Measurements from ENCODE around the gene KIRREL3.
A peak's percentile ranks its signal among the peaks of the same experiment; 100 is the strongest.

The KIRREL3 gene

DNA sequence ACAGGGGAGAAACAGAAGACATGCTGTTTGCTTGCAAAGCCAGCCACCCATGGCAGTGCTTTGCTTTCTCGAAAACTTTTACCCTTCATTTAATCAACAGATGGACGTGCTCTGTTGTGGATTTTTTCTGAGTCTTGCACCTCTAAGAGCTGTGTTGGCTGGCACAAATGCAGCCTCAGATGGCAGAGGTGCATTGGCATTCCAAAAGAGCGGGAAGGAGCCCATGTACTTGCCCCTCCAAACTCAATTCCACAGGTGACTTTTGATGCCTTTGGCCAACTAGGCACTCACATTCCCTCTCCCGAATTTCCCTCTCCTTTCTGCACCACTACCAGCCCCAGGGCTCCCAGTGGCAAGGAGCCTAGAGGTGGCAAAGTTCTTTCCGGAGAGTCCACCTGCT is 1.2 kb downstream of the KIRREL3 start:
- peak overlapping the region; percentile 73 for H3K4me3 ChIP-seq (ENCODE audit: low read depth, low read length)
- TF ChIP-seq, protein P1, sequence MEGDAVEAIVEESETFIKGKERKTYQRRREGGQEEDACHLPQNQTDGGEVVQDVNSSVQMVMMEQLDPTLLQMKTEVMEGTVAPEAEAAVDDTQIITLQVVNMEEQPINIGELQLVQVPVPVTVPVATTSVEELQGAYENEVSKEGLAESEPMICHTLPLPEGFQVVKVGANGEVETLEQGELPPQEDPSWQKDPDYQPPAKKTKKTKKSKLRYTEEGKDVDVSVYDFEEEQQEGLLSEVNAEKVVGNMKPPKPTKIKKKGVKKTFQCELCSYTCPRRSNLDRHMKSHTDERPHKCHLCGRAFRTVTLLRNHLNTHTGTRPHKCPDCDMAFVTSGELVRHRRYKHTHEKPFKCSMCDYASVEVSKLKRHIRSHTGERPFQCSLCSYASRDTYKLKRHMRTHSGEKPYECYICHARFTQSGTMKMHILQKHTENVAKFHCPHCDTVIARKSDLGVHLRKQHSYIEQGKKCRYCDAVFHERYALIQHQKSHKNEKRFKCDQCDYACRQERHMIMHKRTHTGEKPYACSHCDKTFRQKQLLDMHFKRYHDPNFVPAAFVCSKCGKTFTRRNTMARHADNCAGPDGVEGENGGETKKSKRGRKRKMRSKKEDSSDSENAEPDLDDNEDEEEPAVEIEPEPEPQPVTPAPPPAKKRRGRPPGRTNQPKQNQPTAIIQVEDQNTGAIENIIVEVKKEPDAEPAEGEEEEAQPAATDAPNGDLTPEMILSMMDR (IDR thresholded peaks at IDR 0.05; ENCODE audit: low read depth, low read length): no peak

DNA sequence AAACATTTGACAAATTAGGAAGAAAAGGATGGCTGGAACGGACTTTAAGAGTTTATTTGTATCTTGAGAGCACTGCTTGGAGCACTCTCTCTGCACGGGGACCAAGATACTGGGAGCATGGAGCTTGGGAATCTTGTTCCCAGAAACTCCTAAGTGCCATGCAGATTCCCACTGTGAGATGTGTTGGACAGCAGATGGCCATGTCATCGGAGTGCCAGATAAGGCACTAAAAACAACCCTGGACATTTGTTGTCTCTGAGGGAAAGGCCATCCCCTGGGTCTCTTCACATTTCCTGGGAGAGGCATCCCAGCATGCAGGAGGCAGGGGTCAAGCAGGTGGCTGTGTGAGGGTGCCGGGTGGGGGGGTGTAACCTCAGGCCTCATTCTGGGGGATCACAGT is 2.9 kb downstream of the KIRREL3 start:
- H3K4me3 ChIP-seq (ENCODE audit: low read depth, low read length): no peak overlapping the region
- TF ChIP-seq, protein P1 (IDR thresholded peaks at IDR 0.05; ENCODE audit: low read depth, low read length): no peak

DNA sequence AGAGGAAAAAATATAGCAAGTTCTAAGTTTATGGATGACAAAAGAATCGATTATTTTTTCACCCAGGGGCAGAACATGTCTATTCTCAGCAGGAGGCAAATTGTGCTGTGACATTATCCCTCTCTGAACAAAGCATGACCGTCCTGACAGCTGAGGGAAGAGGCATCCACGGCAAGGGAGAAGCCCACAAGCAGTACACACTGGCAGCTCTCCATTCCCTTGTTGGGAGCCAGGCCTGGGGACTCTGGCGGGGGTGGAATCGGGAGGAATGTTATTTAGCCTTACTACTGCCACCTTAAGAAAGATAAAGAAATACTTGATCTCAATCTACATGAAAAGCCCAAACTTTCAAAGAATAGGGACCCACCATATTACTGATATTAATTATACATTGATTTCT is 3.4 kb downstream of the KIRREL3 start:
- H3K4me3 ChIP-seq (ENCODE audit: low read depth, low read length): no peak overlapping the region
- TF ChIP-seq, protein P1 (IDR thresholded peaks at IDR 0.05; ENCODE audit: low read depth, low read length): no peak

DNA sequence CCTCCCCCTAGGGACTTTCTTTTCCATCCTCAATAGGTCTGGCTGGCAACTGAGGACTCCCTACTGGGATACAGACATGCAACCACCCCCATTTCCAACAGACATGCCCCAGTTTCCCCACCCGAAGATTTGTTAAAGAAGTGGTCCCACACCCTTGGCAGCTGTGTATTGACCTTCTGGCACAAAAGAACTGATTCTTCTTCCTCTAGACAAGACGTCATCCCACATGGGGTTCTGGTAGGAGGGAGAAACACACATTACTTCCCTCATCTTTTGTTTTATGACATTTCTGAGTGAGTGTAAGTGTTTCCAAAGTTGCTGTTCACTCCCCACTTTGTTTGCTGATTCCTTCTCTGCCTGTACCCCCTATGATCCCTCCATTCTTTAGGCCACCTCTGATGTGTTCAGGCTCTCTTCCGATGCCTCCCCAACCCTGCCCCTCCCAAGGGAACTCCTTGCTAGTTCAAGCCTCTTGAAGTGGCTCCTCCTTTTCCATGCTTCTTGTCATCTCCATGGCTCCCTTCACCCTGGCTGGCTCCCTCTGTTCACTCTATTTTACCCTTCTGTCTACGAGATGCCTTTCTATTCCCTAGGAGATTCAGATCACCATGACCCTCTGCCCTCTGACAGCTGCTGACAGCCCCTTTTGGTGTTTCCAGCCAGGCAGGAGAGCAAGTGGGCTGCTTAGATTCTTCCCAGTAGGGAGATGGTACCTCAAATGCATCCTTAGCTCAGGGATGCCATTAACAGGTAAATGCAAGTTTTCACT is 4.3 kb downstream of the KIRREL3 start:
- TF ChIP-seq, protein P1 (IDR thresholded peaks at IDR 0.05; ENCODE audit: low read depth, low read length): no peak
- H3K4me3 ChIP-seq (ENCODE audit: low read depth, low read length): no peak overlapping the region

DNA sequence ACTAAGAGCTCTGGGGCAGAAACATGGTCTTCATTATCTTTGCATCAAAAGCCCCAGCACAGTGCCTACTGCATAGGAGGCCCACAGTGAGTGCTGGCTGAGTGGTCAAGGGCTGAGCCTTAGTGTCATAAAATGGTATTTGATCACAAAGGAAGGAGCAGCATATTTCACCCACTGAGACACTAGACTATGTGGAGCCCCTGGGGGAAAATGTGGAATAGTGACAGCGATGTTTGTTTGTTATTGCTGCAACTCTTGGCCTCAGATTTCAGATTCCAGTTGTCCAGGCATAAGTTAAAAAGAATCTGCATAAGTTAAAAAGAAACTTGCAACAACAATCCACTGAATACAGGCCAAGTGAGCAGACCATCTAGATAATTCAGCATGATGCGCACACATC is 7.0 kb downstream of the KIRREL3 start:
- H3K4me3 ChIP-seq (ENCODE audit: low read depth, low read length): no peak overlapping the region

DNA sequence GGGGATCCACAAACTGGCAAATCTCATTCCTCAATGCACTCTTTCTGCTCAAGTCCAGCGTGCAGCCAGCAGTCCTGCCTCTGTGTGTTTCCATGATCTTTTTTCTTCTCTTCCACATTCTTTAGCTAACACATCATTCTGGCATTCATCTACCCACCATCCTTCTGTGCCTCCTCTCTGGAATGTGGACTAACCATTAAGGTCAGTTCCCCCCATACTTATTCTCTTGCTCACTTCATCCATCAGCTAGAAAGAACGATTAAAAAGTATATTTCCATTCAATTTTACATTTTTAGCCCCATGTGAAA is 7.8 kb downstream of the KIRREL3 start:
- peak overlapping the region; percentile 47 for H3K4me3 ChIP-seq (ENCODE audit: low read depth, low read length)
- TF ChIP-seq, protein P1 (IDR thresholded peaks at IDR 0.05; ENCODE audit: low read depth, low read length): no peak

More for the DNA sequence above, 7.0 kb downstream of the KIRREL3 start:
- TF ChIP-seq, protein P1 (IDR thresholded peaks at IDR 0.05; ENCODE audit: low read depth, low read length): no peak

DNA sequence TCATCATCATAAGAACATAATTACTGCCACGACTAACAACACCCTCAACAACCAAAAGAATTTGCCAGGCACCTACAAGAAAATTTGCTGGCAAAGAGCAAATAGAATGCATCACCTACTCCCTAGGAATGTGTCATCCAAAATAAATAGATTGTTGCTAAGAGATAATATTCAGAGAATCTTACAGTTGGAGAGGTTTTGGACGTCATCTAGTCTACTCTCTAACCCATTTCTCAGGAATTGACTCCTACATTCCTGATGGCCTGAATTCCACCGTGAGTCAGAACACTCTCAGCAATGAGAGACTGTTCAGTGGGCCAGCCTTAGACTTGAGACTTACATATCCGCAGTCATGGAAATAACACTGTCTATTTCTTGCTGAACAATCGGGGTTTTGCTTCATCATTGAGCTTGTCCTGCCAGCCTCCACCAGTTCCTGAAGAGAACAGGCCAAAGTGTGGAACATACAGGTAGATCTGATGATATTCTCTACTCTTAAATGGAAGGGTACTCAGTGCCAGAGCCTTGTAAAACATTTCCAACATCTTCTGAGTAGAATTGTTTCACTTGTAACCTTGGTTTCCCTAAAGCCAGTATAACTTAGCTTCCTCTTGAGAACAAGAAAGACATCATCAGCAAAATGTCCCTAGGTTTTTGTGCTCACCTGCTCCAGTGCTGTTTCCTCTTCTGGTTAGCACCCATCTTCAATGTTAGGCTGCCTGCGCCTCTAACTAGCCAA is 8.3 kb downstream of the KIRREL3 start:
- TF ChIP-seq, protein P1 (IDR thresholded peaks at IDR 0.05; ENCODE audit: low read depth, low read length): no peak

More for the DNA sequence above, 8.3 kb downstream of the KIRREL3 start:
- H3K4me3 ChIP-seq (ENCODE audit: low read depth, low read length): peak overlapping the region; percentile 47

Data from WI38 (cell line).